Testis (tissue), 3 donors: ENCODE results near the gene COL16A1. TPM values are rescaled to one million over a fixed set of nuclear protein-coding genes. Genes with fewer than 3 reads are reported as not detected.
A peak's percentile ranks its signal among the peaks of the same experiment; 100 is the strongest.

Experiments used
- DNase-seq: peaks from one replicate; pipeline ENCODE4 v3.0.0-alpha.2; 2019
- H3K27ac ChIP-seq, 2 donors: fragments of 200-600 bp; sonication (generic); one replicate each; pipeline ENCODE4 v1.5.1; 2019
- H3K27me3 ChIP-seq: fragments of 200-600 bp; sonication (generic); one replicate; pipeline ENCODE4 v1.5.1; 2019
- H3K36me3 ChIP-seq: fragments of 200-600 bp; sonication (generic); one replicate; pipeline ENCODE4 v1.5.1; 2017; ENCODE audit warnings: low read depth; ENCODE audit errors: missing control alignments
- H3K4me1 ChIP-seq: fragments of 200-600 bp; sonication (generic); one replicate; pipeline ENCODE4 v1.5.1; 2019
- H3K4me3 ChIP-seq, 2 donors: fragments of 200-600 bp; sonication (generic); one replicate each; pipeline ENCODE4 v1.5.1; 2017 to 2019
- H3K9me3 ChIP-seq: fragments of 200-600 bp; sonication (generic); one replicate; pipeline ENCODE4 v1.5.1; 2017
- CTCF ChIP-seq, 3 experiments: fragments of 450-650 bp in 2 of 3; fragments of 200-600 bp in 1 of 3; sonication (generic) in 1 of 3; IDR thresholded peaks; one replicate each; pipeline ENCODE4 v1.5.1; 2016 to 2019; ENCODE audit warnings: antibody characterized with exemption in 3 of 3, mild to moderate bottlenecking in 2 of 3, moderate library complexity in 1 of 3
- POLR2A ChIP-seq: fragments of 450-650 bp; IDR thresholded peaks from one replicate; pipeline ENCODE4 v1.6.1; 2017; ENCODE audit warnings: antibody characterized with exemption, mild to moderate bottlenecking, moderate library complexity
- WGBS, 2 donors: methylation state at CpG; one replicate each; pipeline ENCODE4 v1.1.5; 2018; 5-methylcytosine and 5-hydroxymethylcytosine counted together
- intact Hi-C: fragments of 100-400 bp; cut with DNase I; formaldehyde crosslinking; loops from one replicate; pipeline ENCODE4 v1.15.1; 2023; ENCODE audit warnings: low total_unique reads
- polyA plus RNA-seq: library from polyadenylated mRNA; stranded (reverse); fragments of 350-450 nt; fragmentation: Illumina TruSeq; extraction: RNeasy Lipid Tissue Mini Kit (QIAGEN cat#74804); gene quantifications from one replicate; pipeline ENCODE4 v1.2.3, GENCODE V29; 2014; ENCODE audit warnings: low read depth, low replicate concordance; ENCODE audit not compliant: insufficient read depth
- total RNA-seq, 2 donors: library from RNA; depleted of rRNA; stranded (reverse); fragments of >200 nt; gene quantifications; one replicate each; pipeline ENCODE4 v1.2.3, GENCODE V29; 2016

COL16A1 gene
- total and polyA plus RNA-seq, 3 donors from 2014 or later: 96.4 to 120 (median 101) TPM

- 64 to 87% methylated on average over 4 of the region's 4 CpGs for WGBS, 2 donors
- peak overlapping the region in 1 of 2 donors; percentile 7 for H3K27ac ChIP-seq
- no peaks in the 10 kb centered on the region for H3K36me3 ChIP-seq
- TF ChIP-seq CTCF (IDR thresholded peaks at IDR 0.05): no peak
- TF ChIP-seq POLR2A: no peak
- intact Hi-C loops: no loop called here
- peaks cover 27% of the 10 kb centered on the region for H3K4me1 ChIP-seq
- H3K9me3 ChIP-seq: no peaks in the 10 kb centered on the region
- no peak overlapping the region for H3K4me3 ChIP-seq
- DNase-seq: no peak
- no peaks in the 10 kb centered on the region for H3K27me3 ChIP-seq
Measured at GRCh38 chr1:31646259-31646960, 57.4 kb downstream of the COL16A1 start.

GRCh38 chr1:31645274-31645568, 58.6 kb downstream of the COL16A1 start:
- WGBS, 2 donors: 0 to 1% methylated on average over 11 of the region's 11 CpGs
- peak overlapping the region; percentile 81 to 89 for H3K4me3 ChIP-seq
- DNase-seq: no peak
- H3K27me3 ChIP-seq: no peaks in the 10 kb centered on the region
- H3K36me3 ChIP-seq: no peaks in the 10 kb centered on the region
- H3K9me3 ChIP-seq: no peaks in the 10 kb centered on the region
- peak overlapping the region; percentile 94 to 95 for H3K27ac ChIP-seq
- peaks cover 18% of the 10 kb centered on the region for H3K4me1 ChIP-seq
- intact Hi-C loops: no loop called here
- TF ChIP-seq POLR2A: no peak
- no peak for TF ChIP-seq CTCF (IDR thresholded peaks at IDR 0.05)

GRCh38 chr1:31644560-31645273, 59.1 kb downstream of the COL16A1 start, which contains the start of gene PEF1:
PEF1 (minus strand) TSS chr1:31644876; CDS start chr1:31644864, 12 bp downstream.
- H3K4me1 ChIP-seq: peaks cover 18% of the 10 kb centered on the region
- peak; percentile 100 for DNase-seq
- H3K27ac ChIP-seq: peak within 1 kb of the TSS; percentile 94 to 95
- no peaks in the 10 kb centered on the region for H3K27me3 ChIP-seq
- WGBS, 2 donors: 0 to 1% methylated on average over 22 to 55 of the region's 56 CpGs
- peak within 1 kb of the TSS; percentile 81 to 89 for H3K4me3 ChIP-seq
- no peaks in the 10 kb centered on the region for H3K36me3 ChIP-seq
- TF ChIP-seq CTCF (IDR thresholded peaks at IDR 0.05) (no peak), POLR2A (peak; percentile 64)
- no peaks in the 10 kb centered on the region for H3K9me3 ChIP-seq
- intact Hi-C loops: no loop called here

GRCh38 chr1:31643976-31644559, 59.7 kb downstream of the COL16A1 start:
- Histone ChIP-seq H3K36me3 (no peaks in the 10 kb centered on the region), H3K4me1 (peaks cover 18% of the 10 kb centered on the region), H3K27me3 (no peaks in the 10 kb centered on the region), H3K4me3 (peak overlapping the region; percentile 81 to 89), H3K27ac (peak overlapping the region; percentile 94 to 95), H3K9me3 (no peaks in the 10 kb centered on the region)
- no peak for TF ChIP-seq CTCF (IDR thresholded peaks at IDR 0.05)
- TF ChIP-seq POLR2A: no peak
- DNase-seq: no peak
- intact Hi-C loops: no loop called here
- WGBS, 2 donors: 5% methylated on average over 16 to 18 of the region's 18 CpGs
